HG02588 (cell line): Measurements from ENCODE around the gene E2F3.
A peak's percentile ranks its signal among the peaks of the same experiment; 100 is the strongest.

Source experiments
- ATAC-seq: cut with Tn5 transposase; IDR thresholded peaks from one replicate; pipeline ENCODE4 v1.9.1; 2021; ENCODE audit warnings: mild to moderate bottlenecking, moderate library complexity; ENCODE audit not compliant: unreplicated experiment

E2F3 gene

GRCh38 chr6:20401205-20402091 is at the start of gene E2F3:
TSS of gene E2F3 (plus strand) at chr6:20401879. CDS start at chr6:20402233, 354 bp downstream.
- peak; percentile 83 for ATAC-seq

DNA sequence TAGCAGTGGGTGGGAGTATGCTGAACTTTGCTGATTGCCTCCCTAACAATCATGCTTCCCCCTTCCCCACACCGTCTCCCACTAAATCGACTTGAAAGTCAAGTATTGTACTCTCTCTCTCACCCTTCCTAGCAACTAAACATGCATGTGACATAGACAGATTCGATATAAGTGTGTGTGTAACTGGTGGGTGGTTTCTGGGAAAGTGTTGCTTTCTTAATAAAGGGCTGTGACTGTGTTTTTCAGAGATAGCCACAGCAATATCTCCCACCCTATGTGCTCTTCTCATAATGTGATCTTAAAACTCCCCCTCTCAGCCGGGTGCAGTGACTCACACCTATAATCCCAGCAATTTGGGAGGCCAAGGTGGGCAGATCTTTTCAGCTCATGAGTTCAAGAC is 49.3 kb upstream of the E2F3 start:
- no peak for ATAC-seq

- ATAC-seq, result no peak
Measured at GRCh38 chr6:20353134-20353533, 48.5 kb upstream of the E2F3 start.

GRCh38 chr6:20354366-20354765 is 47.3 kb upstream of the E2F3 start:
- no peak for ATAC-seq

DNA sequence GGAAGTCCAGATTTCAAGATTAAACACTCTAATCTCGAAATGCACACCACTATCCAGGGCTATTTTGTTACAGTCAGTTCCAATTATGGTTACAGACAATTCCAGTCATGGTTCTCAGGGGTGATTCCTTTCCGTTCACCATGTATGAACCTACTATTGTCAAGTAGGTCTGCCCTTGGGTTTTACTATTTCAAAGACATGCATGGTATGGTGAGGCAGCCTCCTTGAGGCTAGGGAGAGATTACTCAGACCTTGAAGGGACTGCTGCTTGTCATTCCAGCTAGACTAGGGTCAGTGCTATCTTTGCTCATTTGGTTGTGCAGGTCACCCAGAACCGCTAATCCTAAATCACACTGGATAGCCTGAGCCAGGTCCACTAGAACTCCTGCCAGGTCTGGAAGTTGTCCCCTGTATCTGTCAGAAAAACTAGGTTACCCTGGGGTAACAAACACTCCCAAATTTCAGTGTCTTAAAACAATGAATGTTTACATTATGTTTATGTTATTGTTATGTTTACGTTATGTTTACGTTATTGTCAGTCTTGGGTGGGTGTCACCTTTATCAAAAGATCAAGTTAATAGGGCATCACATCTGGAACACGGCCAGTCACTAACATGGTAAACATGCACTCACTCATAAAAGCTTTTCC is 41.1 kb upstream of the E2F3 start:
- no peak for ATAC-seq

- no peak for ATAC-seq
Measured at GRCh38 chr6:20362623-20363022, 39.1 kb upstream of the E2F3 start.

- ATAC-seq, result no peak
Measured at GRCh38 chr6:20364327-20364726, 37.4 kb upstream of the E2F3 start.

- peak; percentile 75 for ATAC-seq
Measured at GRCh38 chr6:20365456-20365855, 36.2 kb upstream of the E2F3 start.

DNA sequence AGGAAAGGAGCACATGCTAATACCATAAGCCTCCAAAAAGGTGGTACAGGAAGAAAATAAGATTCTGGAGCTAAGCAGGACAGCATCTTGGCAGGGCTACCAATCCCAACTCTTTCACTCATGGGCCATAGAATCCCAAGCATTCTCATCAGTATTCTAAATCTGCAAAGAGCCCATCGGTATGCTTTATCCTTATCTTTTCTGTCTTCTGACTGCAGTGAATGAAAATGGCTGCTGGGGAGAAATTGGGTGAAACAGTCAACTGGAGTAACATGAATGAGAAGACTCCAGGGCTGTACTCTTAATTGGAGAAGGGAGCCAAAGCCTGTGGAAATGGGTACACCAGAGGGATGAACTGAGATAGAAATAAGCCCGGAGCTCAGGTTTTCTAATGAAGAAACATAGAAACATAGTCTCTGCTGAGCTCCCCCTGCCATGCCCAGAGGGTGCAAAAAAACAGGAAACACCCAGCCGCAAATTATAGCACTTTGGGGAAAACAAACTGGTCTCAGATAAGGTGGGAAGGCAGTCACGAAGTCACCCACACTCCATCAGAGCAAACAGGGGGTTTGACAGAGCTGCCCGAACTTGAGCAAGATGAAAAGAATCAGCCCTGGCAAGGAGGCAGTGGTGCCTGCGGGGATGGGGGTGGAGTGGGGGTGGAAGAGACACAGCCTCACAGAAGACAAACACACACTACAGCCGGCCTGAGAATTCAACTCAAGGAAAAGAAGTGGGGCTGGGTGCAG is 35.4 kb upstream of the E2F3 start:
- no peak for ATAC-seq

- ATAC-seq, result no peak
Measured at GRCh38 chr6:20367743-20368485, 33.8 kb upstream of the E2F3 start.

GRCh38 chr6:20370393-20370792 is 31.3 kb upstream of the E2F3 start:
- no peak for ATAC-seq

- no peak for ATAC-seq
Measured at GRCh38 chr6:20370801-20371200, 30.9 kb upstream of the E2F3 start.

DNA sequence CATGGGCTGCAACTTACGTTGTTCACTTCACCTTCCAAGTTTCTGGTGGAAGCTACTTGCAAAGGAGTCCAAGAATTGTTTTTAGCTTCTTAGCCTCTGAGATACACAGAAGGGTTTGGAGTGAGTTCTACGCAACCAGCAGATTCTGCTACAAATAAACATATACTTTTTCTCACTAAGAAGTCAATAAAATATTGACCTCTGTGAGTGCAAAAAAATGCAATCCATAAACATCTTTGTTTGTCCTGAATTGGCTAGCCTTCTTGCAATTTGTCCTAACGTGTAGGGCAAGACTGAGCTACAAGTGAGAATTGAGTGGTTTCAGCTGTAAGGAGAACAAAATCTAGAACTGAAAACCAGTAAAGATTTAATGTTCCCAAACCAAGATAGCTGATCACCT is 26.2 kb upstream of the E2F3 start:
- no peak for ATAC-seq

DNA sequence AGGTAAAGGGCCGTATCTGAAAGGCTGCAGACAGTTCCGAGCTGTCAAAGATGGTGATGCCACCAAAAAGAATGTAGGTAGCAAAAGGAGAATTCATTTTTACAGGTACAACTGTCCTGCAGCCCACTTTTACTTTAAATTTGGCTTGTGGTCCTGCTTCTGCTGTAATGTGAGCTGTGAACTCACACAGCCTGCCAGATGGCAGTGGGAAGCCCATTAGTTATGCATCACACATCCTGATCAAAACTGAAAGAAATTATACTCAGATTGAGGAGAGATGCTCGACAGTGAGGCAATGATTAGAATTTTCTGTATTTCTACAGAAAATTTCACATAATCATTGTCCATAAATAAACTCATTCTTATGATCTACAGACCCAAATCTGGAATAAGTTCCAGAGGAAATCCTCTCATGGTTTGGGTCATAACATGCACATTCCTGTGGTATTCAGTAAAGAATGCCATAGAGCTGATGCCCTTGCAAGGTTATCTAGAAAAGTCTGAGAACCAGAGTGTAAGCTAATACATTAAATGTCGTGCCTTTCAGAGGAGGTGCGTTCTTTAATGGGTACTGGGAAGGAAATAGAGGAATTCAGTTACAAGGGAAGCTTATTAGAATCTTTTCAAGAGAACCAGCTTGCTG is 23.9 kb upstream of the E2F3 start:
- no peak for ATAC-seq

- no peak for ATAC-seq
Measured at GRCh38 chr6:20379231-20379630, 22.4 kb upstream of the E2F3 start.

DNA sequence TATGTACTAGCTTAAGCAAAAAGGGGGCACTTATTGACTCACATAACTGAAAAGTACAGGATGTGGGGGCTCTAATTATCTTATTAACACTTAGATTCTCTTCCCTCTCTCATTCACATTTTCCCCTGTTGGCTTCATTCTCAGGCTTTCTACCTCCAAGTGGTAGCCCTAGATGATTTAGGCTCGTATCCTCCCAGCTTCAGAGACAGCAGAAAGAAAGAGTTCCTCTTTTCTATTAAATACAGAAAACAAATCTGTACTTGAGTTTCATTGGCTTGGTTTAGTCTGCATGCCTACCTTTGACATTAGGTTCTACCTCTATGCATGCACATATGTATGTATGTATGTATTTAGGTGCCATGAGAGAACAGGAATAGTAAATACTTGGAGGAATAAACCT is 15.5 kb upstream of the E2F3 start:
- ATAC-seq, result no peak

DNA sequence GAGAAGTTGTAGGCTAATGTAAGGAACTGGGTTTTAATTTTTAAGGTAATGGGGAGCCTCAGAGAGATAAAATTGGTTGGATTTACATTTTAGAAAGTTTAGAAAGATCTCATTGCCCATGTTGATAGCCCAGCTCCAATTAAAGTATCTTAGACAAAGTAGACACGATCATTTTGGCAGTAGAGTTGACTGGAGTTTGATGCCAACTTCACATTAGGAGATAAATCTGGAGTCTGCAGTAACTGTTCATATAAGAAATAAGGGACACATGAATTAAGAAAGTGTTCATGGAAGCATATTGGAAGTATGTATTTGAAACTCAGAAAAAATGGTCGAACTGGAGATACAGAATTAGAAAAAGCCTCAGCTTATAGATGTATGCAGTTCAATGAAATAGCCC is 12.6 kb upstream of the E2F3 start:
- no peak for ATAC-seq

GRCh38 chr6:20393297-20393696 is 8.4 kb upstream of the E2F3 start:
- ATAC-seq, result no peak

DNA sequence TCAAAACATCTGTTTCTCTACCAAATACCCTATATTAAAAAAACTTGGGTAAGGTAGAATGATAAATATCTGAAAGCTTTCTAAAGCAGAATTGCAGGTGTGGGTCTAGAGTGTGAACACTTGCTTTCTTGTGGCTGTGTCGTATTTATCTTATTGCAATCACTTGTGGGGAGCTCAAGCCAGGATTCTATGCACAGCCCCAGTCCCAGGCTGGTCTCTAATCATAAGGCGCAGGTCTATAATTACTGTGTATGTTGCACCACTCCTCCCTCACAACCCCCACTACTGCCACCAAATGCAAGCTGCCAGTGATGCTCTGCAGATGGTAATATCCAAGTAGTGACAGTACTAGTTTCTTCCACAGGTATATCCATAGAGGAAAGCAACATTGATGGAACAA is 2.2 kb upstream of the E2F3 start:
- ATAC-seq, result no peak

DNA sequence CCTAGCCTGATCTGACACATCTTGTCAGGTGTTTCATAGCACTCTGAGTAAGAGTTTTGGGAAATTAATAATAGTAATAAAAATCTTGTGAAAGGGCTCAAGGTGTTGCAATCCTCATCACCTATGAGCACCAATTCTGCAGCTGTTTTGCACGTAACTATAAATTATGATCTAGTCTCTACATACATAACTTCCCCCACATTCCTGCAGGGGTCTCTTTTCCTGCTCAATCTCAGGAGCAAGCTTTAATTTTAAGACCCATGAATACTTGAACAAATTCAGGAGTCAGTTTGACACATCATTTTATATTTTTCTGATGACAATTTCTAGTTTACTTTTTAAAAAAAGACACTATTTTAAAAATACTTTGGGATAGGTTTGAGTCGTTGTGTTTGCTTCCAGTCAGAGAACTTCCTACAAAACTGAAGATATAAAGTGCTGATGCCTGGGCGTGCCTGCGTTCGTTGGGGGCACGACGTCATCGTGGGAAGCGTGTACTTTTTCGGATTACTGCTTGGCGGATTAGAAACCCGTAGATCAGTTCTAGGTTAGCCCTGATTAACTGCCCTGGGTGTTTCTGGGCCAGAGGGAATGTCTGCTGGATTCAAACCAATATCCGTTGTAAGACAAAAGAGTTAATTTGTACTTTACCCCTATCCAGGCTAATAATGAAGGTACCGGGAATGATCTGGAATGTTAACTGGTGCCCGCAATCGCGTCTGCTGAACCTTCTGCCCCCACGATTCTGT is 1.0 kb upstream of the E2F3 start:
- no peak for ATAC-seq
